Activated CD4-positive, alpha-beta T cell treated with anti-CD3 and anti-CD28 coated beads for 36 hours (primary cell): Measurements from ENCODE around the gene FRMD3. TPM values are rescaled to one million over a fixed set of nuclear protein-coding genes. Genes with fewer than 3 reads are reported as not detected.

Source experiments
- ATAC-seq: fragments of 200-7000 bp; cut with Tn5 transposase; one replicate; pipeline ENCODE4 v1.10.0; 2021; ENCODE audit warnings: mild to moderate bottlenecking, moderate library complexity
- CTCF ChIA-PET: fragments of 350-600 bp; sonication (Branson Sonifier 250); formaldehyde crosslinking; loops from one replicate; lab custom pipeline; 2021; ENCODE audit warnings: antibody characterized with exemption; lab: Charles Lee
- POLR2A ChIA-PET: fragments of 350-600 bp; sonication (Branson Sonifier 250); formaldehyde crosslinking; loops from one replicate; lab custom pipeline; 2021; ENCODE audit warnings: antibody characterized with exemption, inconsistent platforms; lab: Charles Lee
- DNase-seq: peaks from one replicate; pipeline ENCODE4 v3.0.0-alpha.2; 2020
- H3K27ac Mint-ChIP-seq: one replicate; pipeline ENCODE4 v1.8.0; 2021; ENCODE audit warnings: mixed read lengths
- H3K27me3 Mint-ChIP-seq: one replicate; pipeline ENCODE4 v1.8.0; 2021; ENCODE audit warnings: mixed read lengths
- H3K36me3 Mint-ChIP-seq: one replicate; pipeline ENCODE4 v1.8.0; 2021; ENCODE audit warnings: low read depth, mixed read lengths
- H3K4me1 Mint-ChIP-seq: one replicate; pipeline ENCODE4 v1.8.0; 2021; ENCODE audit warnings: mixed read lengths
- H3K4me3 Mint-ChIP-seq: one replicate; pipeline ENCODE4 v1.8.0; 2021; ENCODE audit warnings: mild to moderate bottlenecking, moderate library complexity, mixed read lengths
- H3K9me3 Mint-ChIP-seq: one replicate; pipeline ENCODE4 v1.8.0; 2021; ENCODE audit warnings: low read depth, mixed read lengths
- intact Hi-C, 2 experiments: fragments of 100-400 bp; cut with DNase I in 1 of 2; cut with micrococcal nuclease in 1 of 2; formaldehyde crosslinking; loops; one replicate each; pipeline versions ENCODE4 v1.14.2 to v1.15.1; 2022 to 2024; cut with DNase I, micrococcal nuclease
- total RNA-seq, 2 experiments: library from RNA; stranded (reverse); gene quantifications; one replicate each; pipeline ENCODE4 v1.2.3, GENCODE V29; 2021

Gene FRMD3
- total RNA-seq, 2 experiments from 2014 or later: 0.35 to 0.46 TPM

DNA sequence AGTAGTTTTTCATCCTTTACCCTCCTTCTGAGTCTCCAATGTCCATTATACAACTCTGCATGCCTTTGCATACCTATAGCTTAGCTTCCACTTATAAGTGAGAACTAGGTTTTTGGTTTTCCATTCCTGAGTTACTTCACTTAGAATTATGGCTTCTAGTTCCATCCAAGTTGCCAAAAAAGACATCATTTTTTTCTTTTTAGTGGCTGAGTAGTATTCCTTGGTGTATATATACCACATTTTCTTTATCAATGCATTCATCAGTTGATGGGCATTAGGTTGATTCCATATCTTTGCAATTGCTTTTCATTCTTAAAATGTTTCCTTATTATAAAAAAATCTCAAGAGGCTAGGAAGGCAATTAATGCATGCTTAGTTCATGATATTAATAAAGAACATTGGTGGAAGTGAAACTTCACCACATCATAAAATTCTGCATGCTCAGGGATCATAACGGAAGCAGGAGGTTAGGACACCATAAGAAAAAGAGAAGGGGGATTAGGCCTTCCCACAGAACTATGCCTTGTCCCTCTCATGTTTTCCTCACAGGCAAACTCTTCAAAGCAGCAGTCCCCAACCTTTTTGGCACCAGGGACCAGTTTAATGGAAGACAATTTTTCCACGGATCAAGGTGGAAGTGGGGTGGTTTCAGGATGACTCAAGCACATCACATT, 105.2 kb downstream of the FRMD3 start:
- DNase-seq (no peak), ATAC-seq (no peak)
- Mint-ChIP-seq H3K27ac (no peak overlapping the region), H3K27me3 (no peaks in the 10 kb centered on the region), H3K4me3 (no peak overlapping the region), H3K9me3 (no peaks in the 10 kb centered on the region), H3K4me1 (no peaks in the 10 kb centered on the region), H3K36me3 (no peaks in the 10 kb centered on the region)
- intact Hi-C loops: no loop called here
- POLR2A ChIA-PET: no interaction called here
- CTCF ChIA-PET: interaction anchor here (0.7 kb wide), 1 partner anchor 229 kb away, joined by 3 read pairs; no protein-coding TSS in a partner anchor

DNA sequence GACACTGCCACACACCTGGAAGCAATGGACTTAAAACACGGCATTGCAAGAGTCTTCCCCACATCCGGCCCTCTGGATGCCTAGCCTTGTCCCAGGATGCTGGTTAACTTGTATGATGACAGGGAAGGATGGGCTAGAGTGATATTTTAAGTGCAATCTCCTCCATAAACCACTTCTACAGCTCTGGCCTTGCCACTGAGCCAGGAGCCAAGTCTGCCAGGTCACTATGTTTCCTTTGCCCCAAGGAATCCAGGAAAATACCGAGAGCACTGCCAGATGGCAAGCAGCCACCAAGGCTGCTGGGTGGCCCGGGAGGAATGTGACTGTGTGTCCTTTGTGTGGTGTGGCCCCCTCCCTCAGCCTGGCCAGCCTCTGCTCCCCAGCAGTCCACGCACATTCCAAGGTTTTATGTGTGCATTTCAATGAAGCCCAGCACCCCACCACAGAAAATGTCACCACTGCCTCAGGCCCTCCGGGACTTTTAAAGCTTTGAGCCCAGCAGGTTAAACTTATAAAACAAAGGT, 106.0 kb downstream of the FRMD3 start:
- Mint-ChIP-seq H3K36me3 (no peaks in the 10 kb centered on the region), H3K9me3 (no peaks in the 10 kb centered on the region), H3K27ac (no peak overlapping the region), H3K27me3 (no peaks in the 10 kb centered on the region), H3K4me3 (no peak overlapping the region), H3K4me1 (no peaks in the 10 kb centered on the region)
- ATAC-seq: no peak
- CTCF ChIA-PET: no interaction called here
- POLR2A ChIA-PET: no interaction called here
- intact Hi-C loops: no loop called here
- no peak for DNase-seq

DNA sequence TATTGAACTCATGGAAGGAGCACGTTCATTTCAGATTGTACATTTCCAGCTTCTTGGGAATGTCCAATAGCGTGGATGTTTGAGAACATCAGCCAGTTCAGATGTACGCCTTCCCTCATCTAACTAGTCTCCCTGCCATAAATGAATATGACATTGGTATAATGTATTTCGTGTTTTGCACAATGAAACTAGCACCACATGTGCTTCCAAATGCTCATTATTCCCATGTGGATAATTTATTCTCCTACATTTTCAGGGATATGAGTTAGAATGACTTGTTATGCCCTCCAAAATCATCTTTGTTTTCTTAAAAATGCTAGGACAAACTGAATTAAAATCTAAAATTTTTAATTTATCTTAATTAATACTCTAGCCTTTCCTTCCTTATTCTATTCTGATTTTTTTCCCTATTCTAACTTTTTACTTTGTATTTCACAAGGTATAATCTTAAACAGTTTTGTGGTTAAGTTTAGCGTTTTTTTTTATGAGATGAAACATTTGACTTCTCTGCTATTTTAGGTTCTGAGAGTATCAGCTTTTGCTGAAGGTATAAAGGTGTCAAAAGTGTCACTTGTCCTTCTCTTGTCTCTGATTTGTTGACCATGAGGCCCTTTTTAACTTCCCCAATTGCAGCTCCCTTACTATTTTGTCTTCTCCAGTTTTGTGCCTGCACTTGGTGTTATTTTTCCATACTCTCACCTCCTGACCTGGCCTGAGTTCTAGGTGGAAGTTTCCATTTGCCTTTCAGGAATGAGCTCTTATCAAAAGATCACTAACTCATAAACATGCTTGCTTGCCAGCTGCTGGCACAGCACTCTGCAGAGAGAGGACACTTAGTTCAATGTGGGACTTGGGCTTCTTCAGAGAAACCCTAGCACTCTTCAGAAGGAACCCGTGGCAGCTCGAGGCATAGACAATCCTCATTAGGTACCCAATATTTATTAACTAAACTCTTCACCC, 106.8 kb downstream of the FRMD3 start:
- Mint-ChIP-seq H3K27me3 (no peaks in the 10 kb centered on the region), H3K36me3 (no peaks in the 10 kb centered on the region), H3K4me3 (no peak overlapping the region), H3K4me1 (no peaks in the 10 kb centered on the region), H3K27ac (no peak overlapping the region), H3K9me3 (no peaks in the 10 kb centered on the region)
- DNase-seq (no peak), ATAC-seq (no peak)
- ChIA-PET CTCF (no interaction called here), POLR2A (no interaction called here)
- intact Hi-C loops: no loop called here

DNA sequence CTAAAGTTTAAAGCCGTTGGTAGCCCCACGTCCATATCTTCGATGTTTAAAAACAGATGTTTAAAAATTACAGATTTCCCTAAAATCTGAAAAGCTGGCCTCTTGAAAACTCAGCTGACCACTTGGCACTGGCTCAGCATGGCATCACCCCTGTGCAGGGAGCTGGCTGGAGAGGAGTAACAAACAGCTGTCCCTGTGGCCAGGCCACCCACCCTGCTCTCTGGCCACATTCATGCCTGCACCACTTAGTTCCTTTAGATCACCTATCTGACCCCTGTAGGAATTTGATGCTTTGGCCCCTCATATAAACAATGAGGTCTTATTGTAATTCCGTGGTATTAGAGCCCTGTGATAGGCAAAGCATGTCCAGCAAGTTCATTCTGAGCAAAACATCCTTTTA, 107.5 kb downstream of the FRMD3 start:
- no peaks in the 10 kb centered on the region for H3K36me3 Mint-ChIP-seq
- ATAC-seq (no peak), DNase-seq (no peak)
- H3K27ac Mint-ChIP-seq: no peak overlapping the region
- H3K9me3 Mint-ChIP-seq: no peaks in the 10 kb centered on the region
- H3K4me1 Mint-ChIP-seq: no peaks in the 10 kb centered on the region
- ChIA-PET CTCF (no interaction called here), POLR2A (no interaction called here)
- H3K27me3 Mint-ChIP-seq: no peaks in the 10 kb centered on the region
- no peak overlapping the region for H3K4me3 Mint-ChIP-seq
- intact Hi-C loops: no loop called here

- H3K4me3 Mint-ChIP-seq: no peak overlapping the region
- H3K27ac Mint-ChIP-seq: no peak overlapping the region
- CTCF ChIA-PET: interaction anchor here (0.6 to 0.8 kb wide), 2 partner anchors 36 to 64 kb away, joined by 3 read pairs; no protein-coding TSS in a partner anchor
- intact Hi-C loops: no loop called here
- no peaks in the 10 kb centered on the region for H3K4me1 Mint-ChIP-seq
- POLR2A ChIA-PET: no interaction called here
- ATAC-seq: no peak
- no peak for DNase-seq
- H3K27me3 Mint-ChIP-seq: no peaks in the 10 kb centered on the region
- no peaks in the 10 kb centered on the region for H3K36me3 Mint-ChIP-seq
- no peaks in the 10 kb centered on the region for H3K9me3 Mint-ChIP-seq
Measured at GRCh38 chr9:83429229-83429628, 109.0 kb downstream of the FRMD3 start.

DNA sequence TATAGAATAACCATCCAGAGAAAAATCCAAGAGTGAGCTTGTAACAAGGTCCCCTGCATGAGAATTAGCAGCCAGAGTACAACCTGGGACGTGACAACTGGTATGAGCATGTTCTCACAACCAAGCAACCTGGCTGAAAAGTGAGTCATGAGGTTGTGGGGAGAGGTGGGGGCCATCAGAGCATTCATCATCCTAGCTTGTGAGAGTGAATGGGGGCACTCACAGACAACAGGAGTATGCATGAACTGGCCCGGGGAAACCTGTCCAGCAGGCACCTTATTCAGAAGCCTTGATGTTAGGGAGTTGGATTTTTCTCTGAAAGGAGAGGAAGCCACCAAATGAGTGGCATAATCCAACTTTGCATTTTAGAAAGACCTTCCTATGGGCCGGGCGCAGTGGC, 113.0 kb downstream of the FRMD3 start:
- DNase-seq (no peak), ATAC-seq (no peak)
- Mint-ChIP-seq H3K4me3 (no peak overlapping the region), H3K9me3 (no peaks in the 10 kb centered on the region), H3K4me1 (no peaks in the 10 kb centered on the region), H3K27ac (no peak overlapping the region), H3K27me3 (no peaks in the 10 kb centered on the region), H3K36me3 (no peaks in the 10 kb centered on the region)
- intact Hi-C loops: no loop called here
- POLR2A ChIA-PET: no interaction called here
- CTCF ChIA-PET: no interaction called here

DNA sequence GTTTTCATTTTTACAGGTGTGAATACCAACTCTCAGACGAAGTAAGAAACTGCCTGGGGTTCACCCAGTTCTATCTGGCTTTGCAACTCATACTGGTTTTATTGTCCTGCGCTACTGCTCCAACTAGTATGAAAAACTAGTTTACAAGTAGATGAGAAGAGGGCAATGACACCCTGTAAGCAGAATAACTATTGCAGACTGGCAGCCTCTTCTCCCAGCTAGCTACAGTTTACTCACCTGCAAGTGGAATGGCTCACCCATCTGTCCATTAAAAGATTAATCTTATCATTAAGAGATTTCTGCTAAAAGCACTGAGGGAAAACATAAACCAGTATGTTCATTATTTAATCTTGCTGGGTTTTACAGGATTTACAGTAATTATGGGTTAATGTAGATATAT, 113.4 kb downstream of the FRMD3 start:
- ATAC-seq: no peak
- CTCF ChIA-PET: no interaction called here

GRCh38 chr9:83423815-83424707, 114.1 kb downstream of the FRMD3 start:
- POLR2A ChIA-PET: interaction anchor here (0.8 kb wide), 1 partner anchor 14 kb away, joined by 5 read pairs; no protein-coding TSS in a partner anchor
- ATAC-seq (no peak), DNase-seq (no peak)
- H3K4me1 Mint-ChIP-seq: no peaks in the 10 kb centered on the region
- no peaks in the 10 kb centered on the region for H3K36me3 Mint-ChIP-seq
- no peak overlapping the region for H3K27ac Mint-ChIP-seq
- H3K27me3 Mint-ChIP-seq: no peaks in the 10 kb centered on the region
- no peaks in the 10 kb centered on the region for H3K9me3 Mint-ChIP-seq
- intact Hi-C loops: no loop called here
- CTCF ChIA-PET: interaction anchor here (0.7 kb wide), 1 partner anchor 12 kb away, joined by 3 read pairs; no protein-coding TSS in a partner anchor
- no peak overlapping the region for H3K4me3 Mint-ChIP-seq

More for the DNA sequence above, 113.4 kb downstream of the FRMD3 start:
- Mint-ChIP-seq H3K36me3 (no peaks in the 10 kb centered on the region), H3K4me3 (no peak overlapping the region), H3K4me1 (no peaks in the 10 kb centered on the region), H3K27me3 (no peaks in the 10 kb centered on the region), H3K9me3 (no peaks in the 10 kb centered on the region), H3K27ac (no peak overlapping the region)
- intact Hi-C loops: no loop called here
- no peak for DNase-seq
- POLR2A ChIA-PET: no interaction called here

DNA sequence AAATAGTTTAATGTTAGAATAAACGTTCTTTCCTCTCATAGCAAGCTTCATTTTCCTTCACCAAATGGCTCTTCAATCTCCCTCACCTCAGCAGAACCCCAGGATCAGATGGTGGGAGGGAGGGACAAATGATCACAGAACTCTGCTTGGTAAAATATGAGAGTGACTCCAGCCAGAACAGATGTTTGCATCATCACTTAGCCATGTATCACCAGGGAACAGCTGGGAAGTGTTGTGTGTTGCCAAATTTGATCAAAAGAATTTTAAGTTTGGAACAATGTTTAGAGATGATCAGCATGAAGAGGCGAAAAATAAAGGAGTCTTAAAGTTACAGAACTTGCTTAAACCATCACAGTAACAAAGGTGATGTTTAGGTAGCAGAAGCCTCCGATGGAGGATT, 115.7 kb downstream of the FRMD3 start:
- Mint-ChIP-seq H3K36me3 (no peaks in the 10 kb centered on the region), H3K27me3 (no peaks in the 10 kb centered on the region), H3K4me3 (no peak overlapping the region), H3K27ac (no peak overlapping the region), H3K4me1 (no peaks in the 10 kb centered on the region), H3K9me3 (no peaks in the 10 kb centered on the region)
- no peak for DNase-seq
- no peak for ATAC-seq
- intact Hi-C loops: no loop called here
- POLR2A ChIA-PET: no interaction called here
- CTCF ChIA-PET: interaction anchor here (0.8 kb wide), 1 partner anchor 55 kb away, joined by 3 read pairs; no protein-coding TSS in a partner anchor

GRCh38 chr9:83420486-83420885, 117.7 kb downstream of the FRMD3 start:
- ChIA-PET CTCF (interaction anchor here (1.2 kb wide), 1 partner anchor 86 kb away, joined by 3 read pairs; no protein-coding TSS in a partner anchor), POLR2A (no interaction called here)
- intact Hi-C loops: no loop called here
- no peak overlapping the region for H3K4me3 Mint-ChIP-seq
- H3K4me1 Mint-ChIP-seq: no peaks in the 10 kb centered on the region
- H3K27ac Mint-ChIP-seq: no peak overlapping the region
- no peaks in the 10 kb centered on the region for H3K9me3 Mint-ChIP-seq
- no peaks in the 10 kb centered on the region for H3K27me3 Mint-ChIP-seq
- DNase-seq (no peak), ATAC-seq (no peak)
- no peaks in the 10 kb centered on the region for H3K36me3 Mint-ChIP-seq

DNA sequence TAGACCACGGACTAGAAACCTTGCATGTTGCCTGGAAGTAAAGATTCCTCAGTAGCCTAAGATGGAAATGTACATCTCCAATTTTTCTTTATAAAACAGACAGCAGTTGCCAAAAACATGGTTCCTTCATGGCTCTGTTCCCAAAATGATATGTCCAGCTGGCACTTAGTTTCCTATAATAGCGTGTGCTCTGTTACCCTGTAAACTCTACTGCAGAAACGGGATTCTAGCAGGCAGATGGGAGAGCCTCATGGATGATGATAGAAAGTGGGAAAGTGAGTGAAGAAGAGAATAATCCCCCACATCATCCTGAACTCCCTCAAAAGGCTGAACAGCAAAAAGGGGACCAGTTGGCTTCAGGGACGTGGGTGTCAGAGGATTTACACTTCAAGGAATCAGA, 118.2 kb downstream of the FRMD3 start:
- ChIA-PET CTCF (interaction anchor here (1.2 kb wide), 1 partner anchor 86 kb away, joined by 3 read pairs; no protein-coding TSS in a partner anchor), POLR2A (no interaction called here)
- DNase-seq: no peak
- Mint-ChIP-seq H3K27me3 (no peaks in the 10 kb centered on the region), H3K4me1 (no peaks in the 10 kb centered on the region), H3K4me3 (no peak overlapping the region), H3K9me3 (no peaks in the 10 kb centered on the region), H3K27ac (no peak overlapping the region), H3K36me3 (no peaks in the 10 kb centered on the region)
- ATAC-seq: no peak
- intact Hi-C loops: no loop called here
